ENCODE measurements around the gene C4A.
"Not testable (repeated sequence)": the region's sequence is repeated elsewhere in the genome, so short reads cannot be mapped to it uniquely, and the experiment has no call there.

C4A gene

DNA sequence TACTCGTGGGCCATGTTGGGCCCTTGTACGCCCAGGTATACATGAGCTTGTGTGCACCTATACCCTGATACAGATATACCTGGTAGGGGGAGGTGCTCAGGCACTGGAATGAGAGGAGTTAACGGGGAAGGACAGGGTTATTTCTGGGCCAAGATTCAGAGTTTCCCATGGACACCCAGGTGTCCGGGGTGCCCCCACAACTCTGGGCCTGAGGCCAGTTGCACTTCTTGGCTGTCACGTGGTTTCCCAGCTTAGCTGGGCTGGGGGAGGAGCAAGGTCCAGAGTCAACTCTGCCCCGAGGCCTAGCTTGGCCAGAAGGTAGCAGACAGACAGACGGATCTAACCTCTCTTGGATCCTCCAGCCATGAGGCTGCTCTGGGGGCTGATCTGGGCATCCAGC lies at the start of gene C4A:
Gene C4A, plus strand, starts transcription at position 314 of the 400 bp plus-strand sequence. Its CDS starts 51 bp downstream, at position 365.
- DNase-seq: not testable (repeated sequence)

DNA sequence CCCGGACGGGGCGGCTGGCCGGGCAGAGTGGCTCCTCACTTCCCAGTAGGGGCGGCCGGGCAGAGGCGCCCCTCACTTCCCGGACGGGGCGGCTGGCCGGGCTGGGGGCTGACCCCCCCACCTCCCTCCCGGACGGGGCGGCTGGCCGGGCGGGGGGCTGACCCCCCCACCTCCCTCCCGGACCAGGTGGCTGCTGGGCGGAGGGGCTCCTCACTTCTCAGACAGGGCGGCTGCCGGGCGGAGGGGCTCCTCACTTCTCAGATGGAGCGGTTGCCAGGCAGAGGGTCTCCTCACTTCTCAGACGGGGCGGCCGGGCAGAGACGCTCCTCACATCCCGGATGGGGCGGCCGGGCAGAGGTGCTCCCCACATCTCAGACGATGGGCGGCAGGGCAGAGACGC lies 49.7 kb upstream of the C4A start:
- not testable (repeated sequence) for DNase-seq

- DNase-seq: no peak
Measured at GRCh38 chr6:31933537-31933936, 48.3 kb upstream of the C4A start.

GRCh38 chr6:31935021-31935420 lies 46.8 kb upstream of the C4A start:
- DNase-seq: no peak

GRCh38 chr6:31935823-31936222 lies 46.0 kb upstream of the C4A start:
- no peak for DNase-seq

DNA sequence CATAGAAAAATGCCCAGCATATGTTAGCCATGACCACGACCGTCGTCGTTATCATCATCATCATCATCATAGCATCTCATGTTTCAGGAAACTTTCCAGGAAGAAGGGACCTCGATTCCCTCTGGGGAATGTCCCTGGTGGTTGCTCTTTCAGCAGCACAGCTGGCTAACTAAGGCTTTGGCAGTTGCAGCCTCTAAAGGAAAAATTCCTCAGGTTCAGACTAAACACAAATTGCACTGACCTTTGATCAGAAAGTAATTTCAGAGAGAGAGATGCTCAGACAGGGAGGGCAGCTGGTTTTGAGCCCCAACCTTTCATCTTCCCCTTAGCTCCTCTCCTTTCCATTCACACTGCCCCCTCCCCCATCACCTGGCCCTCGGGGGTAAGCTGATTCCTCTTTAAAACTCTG lies 41.6 kb upstream of the C4A start:
- DNase-seq: no peak

DNA sequence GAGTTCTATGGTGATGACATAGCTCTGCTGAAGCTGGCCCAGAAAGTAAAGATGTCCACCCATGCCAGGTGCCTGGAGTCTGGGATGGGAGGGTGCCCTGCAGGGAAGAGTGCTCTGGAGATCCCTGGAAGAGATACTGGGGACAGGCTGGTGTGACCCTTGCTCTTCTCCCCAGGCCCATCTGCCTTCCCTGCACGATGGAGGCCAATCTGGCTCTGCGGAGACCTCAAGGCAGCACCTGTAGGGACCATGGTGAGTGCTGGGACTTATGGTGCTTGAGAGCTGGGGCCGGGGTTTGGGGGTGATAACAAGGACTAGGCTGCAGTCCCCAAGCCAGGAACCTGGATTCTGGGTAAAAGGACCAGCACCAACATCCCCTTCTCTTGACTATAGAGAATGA lies 38.1 kb upstream of the C4A start:
- DNase-seq: no peak

- no peak for DNase-seq
Measured at GRCh38 chr6:31945154-31945506, 36.7 kb upstream of the C4A start.

GRCh38 chr6:31945507-31946369 lies 36.1 kb upstream of the C4A start, which contains the start of gene CFB:
Gene CFB, plus strand, starts transcription at chr6:31946095. Its CDS starts 127 bp downstream, at chr6:31946222.
- DNase-seq: no peak

GRCh38 chr6:31946370-31946885 lies 35.4 kb upstream of the C4A start:
- DNase-seq: no peak

DNA sequence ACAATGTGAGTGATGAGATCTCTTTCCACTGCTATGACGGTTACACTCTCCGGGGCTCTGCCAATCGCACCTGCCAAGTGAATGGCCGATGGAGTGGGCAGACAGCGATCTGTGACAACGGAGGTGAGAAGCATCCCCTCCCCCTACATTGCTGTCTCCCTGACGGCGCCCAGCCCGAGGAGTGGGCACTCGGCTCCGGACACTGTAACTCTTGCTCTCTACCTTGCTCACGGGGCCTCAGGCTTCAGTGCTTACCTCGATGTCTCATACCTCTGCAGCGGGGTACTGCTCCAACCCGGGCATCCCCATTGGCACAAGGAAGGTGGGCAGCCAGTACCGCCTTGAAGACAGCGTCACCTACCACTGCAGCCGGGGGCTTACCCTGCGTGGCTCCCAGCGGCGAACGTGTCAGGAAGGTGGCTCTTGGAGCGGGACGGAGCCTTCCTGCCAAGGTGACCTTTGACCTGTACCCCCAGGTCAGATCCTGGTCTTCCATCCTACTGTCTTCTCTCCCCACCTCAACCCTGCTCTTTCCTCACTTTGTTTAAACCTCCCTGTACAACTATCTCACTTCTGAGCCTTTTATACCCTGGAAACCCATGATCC lies 34.7 kb upstream of the C4A start:
- DNase-seq: no peak

DNA sequence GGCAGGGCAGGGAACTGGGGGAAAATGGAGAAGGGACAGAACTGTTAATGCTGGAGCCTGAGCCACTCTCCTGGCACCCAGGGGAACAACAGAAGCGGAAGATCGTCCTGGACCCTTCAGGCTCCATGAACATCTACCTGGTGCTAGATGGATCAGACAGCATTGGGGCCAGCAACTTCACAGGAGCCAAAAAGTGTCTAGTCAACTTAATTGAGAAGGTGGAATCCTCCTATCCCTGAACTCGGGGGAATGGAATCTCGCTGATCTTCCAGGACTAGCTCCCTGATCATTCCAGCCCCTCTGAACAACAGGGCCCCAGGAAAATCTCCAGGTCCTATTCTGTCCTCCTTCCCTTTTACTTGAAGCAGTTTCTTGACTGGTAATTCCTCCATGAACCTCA lies 34.0 kb upstream of the C4A start:
- DNase-seq: no peak

DNA sequence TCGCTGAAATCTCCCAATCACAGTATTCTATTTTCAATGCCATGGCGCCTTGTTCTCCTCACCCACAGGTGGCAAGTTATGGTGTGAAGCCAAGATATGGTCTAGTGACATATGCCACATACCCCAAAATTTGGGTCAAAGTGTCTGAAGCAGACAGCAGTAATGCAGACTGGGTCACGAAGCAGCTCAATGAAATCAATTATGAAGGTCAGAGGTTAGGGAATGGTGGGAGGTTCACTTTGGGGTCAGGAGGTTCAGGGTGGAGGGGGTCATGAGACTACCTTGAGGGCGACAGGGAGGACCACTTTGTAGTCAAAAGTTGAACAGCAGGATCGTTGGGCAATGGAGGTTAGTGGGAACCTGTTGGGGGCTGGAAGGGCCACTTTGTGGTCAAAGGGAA lies 33.6 kb upstream of the C4A start:
- no peak for DNase-seq

- DNase-seq: no peak
Measured at GRCh38 chr6:31948753-31949413, 33.0 kb upstream of the C4A start.

DNA sequence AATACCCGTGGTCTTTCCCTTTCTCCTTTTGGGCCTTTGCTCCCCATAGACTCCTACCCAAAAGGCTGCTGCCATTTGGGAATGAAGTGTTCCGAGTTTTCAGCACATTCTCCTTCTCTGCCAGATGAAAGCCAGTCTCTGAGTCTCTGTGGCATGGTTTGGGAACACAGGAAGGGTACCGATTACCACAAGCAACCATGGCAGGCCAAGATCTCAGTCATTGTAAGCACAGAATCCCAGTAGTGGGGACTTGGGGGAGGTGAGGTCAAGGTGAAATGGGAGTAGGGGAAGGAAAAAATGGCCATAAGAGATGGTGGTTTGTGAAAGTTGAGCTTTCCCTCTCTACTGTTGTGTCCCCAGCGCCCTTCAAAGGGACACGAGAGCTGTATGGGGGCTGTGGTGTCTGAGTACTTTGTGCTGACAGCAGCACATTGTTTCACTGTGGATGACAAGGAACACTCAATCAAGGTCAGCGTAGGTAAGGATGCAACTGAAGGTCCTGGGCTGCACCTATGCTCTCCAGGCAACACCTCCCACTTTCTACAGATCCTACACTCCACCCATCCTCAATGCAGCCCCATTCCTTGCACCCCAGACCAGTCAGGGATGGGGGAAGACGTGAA lies 31.8 kb upstream of the C4A start:
- DNase-seq: no peak

- peak; percentile 37 for DNase-seq
Measured at GRCh38 chr6:31952140-31952805, 29.6 kb upstream of the C4A start.

- DNase-seq: no peak
Measured at GRCh38 chr6:31952890-31953289, 29.0 kb upstream of the C4A start.

DNA sequence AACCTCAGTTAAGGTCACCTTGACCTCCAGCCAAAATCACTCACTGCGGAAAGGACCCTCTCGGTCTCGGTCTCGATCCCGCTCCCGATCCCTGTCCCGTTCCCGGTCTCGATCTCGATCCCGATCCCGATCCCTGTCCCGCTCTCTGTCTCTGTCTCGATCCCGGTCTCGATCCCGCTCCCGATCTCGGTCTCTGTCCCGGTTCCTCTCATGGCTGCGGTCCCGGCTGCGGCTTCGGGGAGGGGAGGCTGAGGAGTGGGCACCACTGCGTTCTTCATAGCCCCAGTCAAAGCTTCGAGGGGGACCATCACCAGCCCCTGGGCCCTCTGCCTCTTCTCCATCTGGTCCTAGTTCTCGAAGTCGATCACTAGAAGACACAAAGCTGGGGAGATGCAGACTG lies 27.3 kb upstream of the C4A start:
- no peak for DNase-seq

DNA sequence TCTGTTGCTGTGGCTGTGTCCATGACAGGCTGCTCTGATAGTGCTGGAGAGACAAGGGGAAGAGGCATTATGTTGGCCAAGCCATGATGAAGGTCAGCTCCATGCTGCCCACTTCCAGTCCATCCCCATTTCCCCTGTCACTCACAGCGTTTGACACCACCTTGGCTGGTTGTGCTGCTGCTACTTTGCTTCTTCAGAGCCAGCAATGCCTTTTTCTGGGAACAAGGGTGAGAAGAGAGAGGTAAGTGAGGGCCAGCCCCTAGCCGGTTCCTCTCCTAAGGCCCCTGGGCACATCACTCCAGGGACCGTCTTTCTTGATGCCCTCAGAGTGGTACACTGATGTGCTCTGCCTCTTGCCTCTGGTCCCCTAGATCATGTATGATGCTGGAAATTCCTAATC lies 25.1 kb upstream of the C4A start:
- no peak for DNase-seq

DNA sequence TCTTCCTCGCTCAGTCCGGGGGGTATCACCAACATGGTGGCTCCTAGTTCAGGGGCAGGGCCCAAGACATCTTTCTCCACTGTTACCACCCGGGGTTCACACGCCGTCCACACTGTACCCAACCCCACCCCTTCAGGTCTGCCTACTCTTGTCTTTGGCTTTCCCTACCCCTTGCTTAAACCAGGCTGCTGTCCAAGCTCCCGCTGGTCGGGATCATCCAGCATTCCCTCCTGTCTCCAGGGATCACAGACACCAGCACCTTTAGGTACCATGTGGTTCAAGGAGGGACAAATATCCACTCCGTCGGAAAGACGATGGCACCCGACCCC lies 23.5 kb upstream of the C4A start:
- no peak for DNase-seq

- peak; percentile 97 for DNase-seq
Measured at GRCh38 chr6:31958741-31959739, 22.8 kb upstream of the C4A start, which contains the start of the genes NELFE and SKIC2. Gene NELFE, minus strand, starts transcription at chr6:31958971. Its CDS starts 525 bp downstream, at chr6:31958446. Gene SKIC2, plus strand, starts transcription at chr6:31959175. Its CDS starts 18 bp downstream, at chr6:31959193.

All from NCI-H146 (cell line).